K562 (cell line): ENCODE data around the gene SLC35G4. TPM values are rescaled to one million over a fixed set of nuclear protein-coding genes. Genes with fewer than 3 reads are reported as not detected.

Experiments
- ATAC-seq: fragments of 200-7000 bp; cut with Tn5 transposase; 3 replicates; pipeline ENCODE4 v1.9.1; 2020; ENCODE audit warnings: moderate library complexity
- BruUV-seq: library from RNA; stranded (reverse); fragments of 400-500 nt; replicated peaks from 2 replicates; lab custom pipeline; 2021; lab: Mats Ljungman, UMichigan
- CTCF ChIA-PET: fragments of 300-600 bp; formaldehyde crosslinking; extraction: SDS; loops from one replicate; lab custom pipeline; 2021; ENCODE audit warnings: low intra/inter-chr PET ratio; lab: Yijun Ruan, JAX
- POLR2A ChIA-PET: fragments of 300-600, 350-650 bp; sonication (Branson Sonifier 250); formaldehyde crosslinking; extraction: SDS; loops from one replicate; lab custom pipeline; 2021; ENCODE audit warnings: antibody characterized with exemption, inconsistent platforms; lab: Yijun Ruan, JAX
- DNase-seq, 4 experiments: peaks; one replicate each; pipeline versions ENCODE4 v3.0.0 to v3.0.0-alpha.2; 2011 to 2018; ENCODE audit warnings: low spot score in 3 of 4, mixed read lengths in 3 of 4; ENCODE audit errors: extremely low read depth in 1 of 4
- FAIRE-seq: peaks from 2 replicates; lab custom pipeline; 2011; peaks lifted over from hg19 to GRCh38; lab: Jason Lieb, UNC
- H2AFZ ChIP-seq: 2 replicates; pipeline ENCODE4 v1.6.0; 2011; ENCODE audit warnings: low read depth, low read length, control low read depth, inconsistent platforms
- H3K27ac ChIP-seq: fragments of 200-600 bp; 3 replicates; pipeline ENCODE4 v1.8.0; 2011; ENCODE audit warnings: low read depth, mild to moderate bottlenecking, control low read depth, inconsistent platforms, low read length, moderate library complexity, mixed read lengths; ENCODE audit errors: extremely low read depth
- H3K27me3 ChIP-seq, 2 experiments: fragments of 300-600 bp in 1 of 2; 2 replicates in 1 of 2; 3 replicates in 1 of 2; pipeline versions ENCODE4 v1.6.0 to v1.8.0; 2011; ENCODE audit warnings: inconsistent platforms in 2 of 2, low read length in 2 of 2, mild to moderate bottlenecking in 1 of 2, mixed read lengths in 1 of 2, moderate library complexity in 1 of 2; ENCODE audit not compliant: control insufficient read depth in 2 of 2, insufficient read depth in 2 of 2
- H3K36me3 ChIP-seq: fragments of 300-600 bp; 3 replicates; pipeline ENCODE4 v1.8.0; 2011; ENCODE audit warnings: mild to moderate bottlenecking, low read length, inconsistent platforms; ENCODE audit not compliant: control insufficient read depth, insufficient read depth
- H3K4me1 ChIP-seq, 2 experiments: fragments of 200-600 bp in 1 of 2; replicated peaks in 1 of 2; 2 replicates in 1 of 2; 3 replicates in 1 of 2; pipeline versions ENCODE4 v1.5.1 to v1.8.0; 2011; ENCODE audit warnings: inconsistent platforms in 2 of 2, low read length in 2 of 2, mild to moderate bottlenecking in 1 of 2, mixed read lengths in 1 of 2, moderate library complexity in 1 of 2; ENCODE audit not compliant: control insufficient read depth in 2 of 2, insufficient read depth in 2 of 2
- H3K4me2 ChIP-seq: 2 replicates; pipeline ENCODE4 v1.6.1; 2011; ENCODE audit warnings: low read length, control low read depth, inconsistent platforms, mixed read lengths; ENCODE audit not compliant: insufficient read depth
- H3K4me3 ChIP-seq: fragments of 200-600 bp; sonication (generic), shearing (Covaris generic); 2 replicates; pipeline ENCODE4 v1.5.1; 2016; ENCODE audit warnings: control low read depth, inconsistent platforms
- H3K79me2 ChIP-seq: fragments of 200-600 bp; 3 replicates; pipeline ENCODE4 v1.8.0; 2011; ENCODE audit warnings: low read length, inconsistent platforms; ENCODE audit not compliant: control insufficient read depth, insufficient read depth
- H3K9ac ChIP-seq, 2 experiments: 2 replicates each; pipeline versions ENCODE4 v1.6.0 to v1.6.1; 2011; ENCODE audit warnings: low read depth in 2 of 2, low read length in 2 of 2, control low read depth in 1 of 2, inconsistent platforms in 1 of 2, mild to moderate bottlenecking in 1 of 2, mixed read lengths in 1 of 2; ENCODE audit not compliant: insufficient read depth in 1 of 2
- H3K9me1 ChIP-seq: one replicate; pipeline ENCODE4 v1.6.0; 2011; ENCODE audit warnings: inconsistent platforms, mild to moderate bottlenecking, low read length, moderate library complexity; ENCODE audit not compliant: control insufficient read depth, insufficient read depth
- H3K9me3 ChIP-seq: replicated peaks from 2 replicates; pipeline ENCODE4 v1.5.1; 2011; ENCODE audit warnings: low read depth, low read length, inconsistent platforms; ENCODE audit not compliant: control insufficient read depth, insufficient read depth
- H4K20me1 ChIP-seq: replicated peaks from 2 replicates; pipeline ENCODE4 v1.6.1; 2011; ENCODE audit warnings: low read length, inconsistent platforms, mixed read lengths; ENCODE audit not compliant: control insufficient read depth, insufficient read depth
- CBX5 ChIP-seq: IDR thresholded peaks from 2 replicates; pipeline ENCODE4 v1.6.1; 2014; ENCODE audit warnings: low read depth, borderline replicate concordance
- GTF2F1 ChIP-seq: IDR thresholded peaks from 2 replicates; pipeline ENCODE4 v1.6.1; 2011; ENCODE audit warnings: low read depth, low read length, improper control_type of control experiment
- HDGF ChIP-seq: fragments of 450-650 bp; IDR thresholded peaks from 2 replicates; pipeline ENCODE4 v1.6.1; 2016
- MCM3 ChIP-seq: fragments of 450-650 bp; IDR thresholded peaks from 2 replicates; pipeline ENCODE4 v1.6.1; 2016
- PHB2 ChIP-seq: fragments of 450-650 bp; IDR thresholded peaks from 2 replicates; pipeline ENCODE4 v1.6.1; 2017; ENCODE audit warnings: low read depth
- PRDM10 ChIP-seq: fragments of 450-650 bp; IDR thresholded peaks from 2 replicates; pipeline ENCODE4 v1.6.1; 2018; ENCODE audit not compliant: partially characterized antibody
- SIN3B ChIP-seq: fragments of 450-650 bp; IDR thresholded peaks from 2 replicates; pipeline ENCODE4 v1.6.1; 2017; ENCODE audit warnings: low read depth, mild to moderate bottlenecking, moderate library complexity
- SP1 ChIP-seq: sonication (generic); formaldehyde crosslinking; IDR thresholded peaks from 2 replicates; pipeline ENCODE4 v1.8.1; 2022; ENCODE audit warnings: mild to moderate bottlenecking, missing genetic modification reagents
- STAT5A ChIP-seq: IDR thresholded peaks from 2 replicates; pipeline ENCODE4 v1.6.1; 2012; ENCODE audit warnings: low read length, inconsistent platforms, borderline replicate concordance
- ZBTB40 ChIP-seq, 2 experiments: fragments of 450-650 bp in 1 of 2; sonication (generic) in 1 of 2; formaldehyde crosslinking in 1 of 2; IDR thresholded peaks; 2 replicates each; pipeline versions ENCODE4 v1.7.1 to v1.9.0; 2016 to 2022; ENCODE audit warnings: inconsistent platforms in 1 of 2, mild to moderate bottlenecking in 1 of 2, missing genetic modification reagents in 1 of 2
- ZNF140 ChIP-seq: fragments of 250-450 bp; sonication (Bioruptor Pico); IDR thresholded peaks from 2 replicates; pipeline ENCODE4 v1.8.0; 2021; ENCODE audit warnings: moderate library complexity, mild to moderate bottlenecking, inconsistent platforms
- ZNF764 ChIP-seq: fragments of 250-450 bp; sonication (Bioruptor Pico); IDR thresholded peaks from 2 replicates; pipeline ENCODE4 v1.4.0; 2020; ENCODE audit warnings: low read depth, mild to moderate bottlenecking, moderate library complexity
- WGBS: fragments of 100-300 bp; shearing (Covaris generic); methylation state at CpG from one replicate; pipeline ENCODE4 v1.1.6; 2016; ENCODE audit warnings: low coverage, mixed read lengths; ENCODE audit not compliant: insufficient coverage; ENCODE audit errors: missing lambda C conversion rate; 5-methylcytosine and 5-hydroxymethylcytosine counted together
- in situ Hi-C: fragments of 300-500 bp; cut with MboI; formaldehyde crosslinking; loops from 4 replicates; pipeline ENCODE4 v1.15.0; 2018; ENCODE audit warnings: inconsistent platforms, mixed read lengths
- intact Hi-C: fragments of 100-400 bp; cut with micrococcal nuclease; formaldehyde crosslinking; loops from 2 replicates; pipeline ENCODE4 v1.14.2; 2022
- polyA plus RNA-seq, 8 experiments: library from polyadenylated mRNA; depleted of rRNA in 4 of 8; stranded (reverse) in 5 of 8; unstranded in 3 of 8; fragments of >200 nt; fragmentation: Nextera tagmentation in 2 of 8; fragmentation: Illumina TruSeq in 1 of 8; extraction: Ambion mirVana in 2 of 8; extraction: Trizol in 1 of 8; gene quantifications; 2 replicates each; pipeline versions ENCODE4 v1.2.1 to v1.2.3, GENCODE V29; 2011 to 2014; ENCODE audit warnings: inconsistent platforms in 1 of 8, missing spikeins in 1 of 8
- total RNA-seq, 7 experiments: library from RNA; depleted of rRNA in 6 of 7; stranded (reverse); fragments of >200 nt in 6 of 7; fragmentation: Illumina TruSeq in 2 of 7; extraction: Trizol in 2 of 7; gene quantifications; 2 replicates each; pipeline versions ENCODE4 v1.2.1 to v1.2.3, GENCODE V29; 2011 to 2021; ENCODE audit warnings: low replicate concordance in 1 of 7

Gene SLC35G4
- total and polyA plus RNA-seq, 9 of the 15 experiments (the other 6 are each of a cell fraction or from before 2014, with no cell fraction given) = not detected

- CTCF ChIA-PET = no interaction called here
- in situ Hi-C loops = no loop called here
- Histone ChIP-seq H2AFZ (no peak overlapping the region), H3K9me1 (no peaks in the 10 kb centered on the region), H3K9ac (no peak overlapping the region), H3K36me3 (no peaks in the 10 kb centered on the region), H3K9me3 (no peaks in the 10 kb centered on the region), H3K4me1 (no peaks in the 10 kb centered on the region), H3K4me2 (no peak overlapping the region), H3K27ac (no peak overlapping the region), H3K27me3 (no peaks in the 10 kb centered on the region; a peak in 2 of 5 replicates), H3K4me3 (no peak overlapping the region), H4K20me1 (no peaks in the 10 kb centered on the region; the same call in 1 of the 2 replicates), H3K79me2 (no peaks in the 10 kb centered on the region)
- WGBS = 3% methylated on average over 2 of the region's 2 CpGs
- POLR2A ChIA-PET = no interaction called here
- intact Hi-C loops = no loop called here
- ATAC-seq = no peak
- BruUV-seq = no TSS peak
- FAIRE-seq = no peak
- DNase-seq = no peak
- TF ChIP-seq STAT5A = no peak
- no peak for TF ChIP-seq ZBTB40 (IDR thresholded peaks at IDR 0.05)
- no peak for TF ChIP-seq ZBTB40 (CRISPR knock-in tag; IDR thresholded peaks at IDR 0.05)
- no peak for TF ChIP-seq MCM3
- TF ChIP-seq ZNF140 = no peak
- no peak for TF ChIP-seq CBX5
- TF ChIP-seq GTF2F1 = no peak
- no peak for TF ChIP-seq HDGF
- no peak for TF ChIP-seq PHB2
- TF ChIP-seq SIN3B = no peak
- TF ChIP-seq ZNF764 (CRISPR knock-in tag) = no peak
- TF ChIP-seq PRDM10 = no peak
- TF ChIP-seq SP1 (CRISPR knock-in tag) = no peak
Measured at GRCh38 chr18:11581286-11581685, 28.1 kb upstream of the SLC35G4 start.
